Common myeloid progenitor, CD34-positive (primary cell): ENCODE measurements around the gene DPM2.
A peak's percentile ranks its signal among the peaks of the same experiment; 100 is the strongest.

ENCODE experiments used
- CTCF ChIA-PET: fragments of 350-600 bp; sonication (Branson Sonifier 250); formaldehyde crosslinking; loops from one replicate; lab custom pipeline; 2021; ENCODE audit warnings: antibody characterized with exemption; lab: Charles Lee
- POLR2A ChIA-PET: fragments of 350-600 bp; sonication (Branson Sonifier 250); formaldehyde crosslinking; loops from one replicate; lab custom pipeline; 2021; ENCODE audit warnings: antibody characterized with exemption; lab: Charles Lee
- DNase-seq, 3 donors: peaks; one replicate each; pipeline versions ENCODE4 v3.0.0 to v3.0.0-alpha.2; 2013
- H3K27ac ChIP-seq, 2 experiments: 1 replicate in 1 of 2; 2 replicates in 1 of 2; pipeline ENCODE4 v1.7.0; 2013; ENCODE audit warnings: inconsistent platforms in 2 of 2, low read length in 2 of 2, mild to moderate bottlenecking in 2 of 2, low read depth in 1 of 2, moderate library complexity in 1 of 2; ENCODE audit not compliant: severe bottlenecking in 2 of 2, insufficient read depth in 1 of 2, poor library complexity in 1 of 2
- H3K27me3 ChIP-seq, 5 experiments: replicated peaks in 2 of 5; 1 replicate in 3 of 5; 2 replicates in 2 of 5; pipeline versions ENCODE4 v1.6.1 to v1.7.0; 2013; ENCODE audit warnings: low read length in 4 of 5, mild to moderate bottlenecking in 2 of 5, moderate library complexity in 2 of 5, inconsistent platforms in 1 of 5; ENCODE audit not compliant: insufficient read depth in 5 of 5, control insufficient read depth in 4 of 5
- H3K36me3 ChIP-seq, 4 experiments: 1 replicate in 2 of 4; 2 replicates in 2 of 4; pipeline versions ENCODE4 v1.6.1 to v1.7.0; 2013; ENCODE audit warnings: low read length in 3 of 4, control low read depth in 1 of 4, mild to moderate bottlenecking in 1 of 4; ENCODE audit not compliant: control insufficient read depth in 4 of 4, insufficient read depth in 4 of 4
- H3K4me1 ChIP-seq, 4 experiments: 1 replicate in 3 of 4; 2 replicates in 1 of 4; pipeline versions ENCODE4 v1.6.1 to v1.7.1; 2013; ENCODE audit warnings: low read length in 3 of 4, mild to moderate bottlenecking in 3 of 4, control low read depth in 1 of 4, inconsistent platforms in 1 of 4, moderate library complexity in 1 of 4; ENCODE audit not compliant: control insufficient read depth in 4 of 4, insufficient read depth in 4 of 4; ENCODE audit errors: control extremely low read depth in 1 of 4
- H3K4me3 ChIP-seq, 7 experiments: 1 replicate in 4 of 7; 2 replicates in 3 of 7; pipeline versions ENCODE4 v1.5.1 to v1.7.0; 2013; ENCODE audit warnings: mild to moderate bottlenecking in 7 of 7, low read length in 6 of 7, moderate library complexity in 6 of 7, inconsistent platforms in 2 of 7, low read depth in 2 of 7, control low read depth in 1 of 7; ENCODE audit not compliant: insufficient read depth in 4 of 7, control insufficient read depth in 1 of 7; ENCODE audit errors: extremely low read depth in 1 of 7
- H3K9me3 ChIP-seq, 5 experiments: 1 replicate in 4 of 5; 2 replicates in 1 of 5; pipeline versions ENCODE4 v1.6.1 to v1.7.1; 2013; ENCODE audit warnings: low read length in 4 of 5, mild to moderate bottlenecking in 2 of 5, inconsistent platforms in 1 of 5, low read depth in 1 of 5, moderate library complexity in 1 of 5; ENCODE audit not compliant: control insufficient read depth in 4 of 5, insufficient read depth in 2 of 5; ENCODE audit errors: control extremely low read depth in 1 of 5
- WGBS: methylation state at CpG from one replicate; pipeline ENCODE4 v1.1.5; 2013; ENCODE audit not compliant: insufficient coverage; 5-methylcytosine and 5-hydroxymethylcytosine counted together

Gene DPM2

DNA sequence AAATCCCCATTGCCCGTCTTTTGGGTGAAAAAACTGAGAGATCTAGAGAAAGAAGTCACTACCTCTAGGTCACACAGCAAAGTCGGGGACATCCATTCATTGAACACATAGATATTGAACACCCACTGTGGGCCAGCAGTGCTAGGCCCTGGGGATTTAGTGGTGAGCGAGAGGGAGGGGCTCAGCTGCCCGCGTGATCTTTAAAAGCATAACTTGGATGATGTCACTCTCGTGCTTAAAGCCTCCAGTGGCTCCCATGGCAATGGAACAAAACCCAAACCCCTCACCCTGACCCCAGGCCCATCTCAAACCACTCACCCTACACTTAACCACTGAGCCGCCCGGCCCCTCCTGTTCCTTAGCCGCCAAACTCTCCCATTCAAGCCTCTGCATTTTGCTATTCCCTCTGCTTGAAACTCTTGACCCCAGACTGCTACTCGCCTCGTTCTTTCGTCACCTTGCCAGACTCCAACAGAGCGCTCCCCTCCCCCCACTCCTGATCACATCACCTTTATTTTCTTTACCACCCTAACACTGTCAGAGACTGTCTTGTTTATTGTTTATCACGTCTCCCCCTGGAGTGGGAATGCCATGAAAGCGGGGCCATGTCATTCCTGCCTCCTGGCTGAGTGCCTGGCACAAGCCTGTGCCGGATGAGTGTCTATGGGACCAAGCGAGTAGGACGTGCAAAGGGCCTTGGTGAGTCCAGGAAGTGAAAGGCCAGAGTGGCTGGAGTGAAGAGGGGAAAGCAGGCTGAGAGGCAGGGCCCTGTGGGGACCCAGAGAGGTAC is 6.4 kb downstream of the DPM2 start:
- Histone ChIP-seq H3K27ac (no peak overlapping the region), H3K4me1 (peaks cover 0 to 40% (median 36%) of the 10 kb centered on the region in 4 experiments), H3K36me3 (peaks cover 0 to 26% (median 7%) of the 10 kb centered on the region in 4 experiments), H3K9me3 (no peaks in the 10 kb centered on the region), H3K27me3 (peaks cover 0 to 43% (median 23%) of the 10 kb centered on the region in 5 experiments), H3K4me3 (peak overlapping the region in 6 of 7 experiments; percentile 48 to 78 (median 64))
- CTCF ChIA-PET = interaction anchor here (1.5 kb wide), 1 partner anchor 11 kb away, joined by 4 read pairs; no protein-coding TSS in a partner anchor
- peak in 2 of 3 donors; percentile 58 to 59 for DNase-seq
- WGBS = 58% methylated on average over 16 of the region's 18 CpGs
- POLR2A ChIA-PET = no interaction called here

- Histone ChIP-seq H3K27me3 (peaks cover 0 to 51% (median 23%) of the 10 kb centered on the region in 5 experiments), H3K4me1 (peaks cover 0 to 31% (median 30%) of the 10 kb centered on the region in 4 experiments), H3K27ac (no peak within 1 kb of the TSS), H3K9me3 (no peaks in the 10 kb centered on the region), H3K36me3 (peaks cover 0 to 17% (median 6%) of the 10 kb centered on the region in 4 experiments), H3K4me3 (peak within 1 kb of the TSS in 6 of 7 experiments; percentile 48 to 78 (median 64))
- WGBS = under 1% methylated on average over 57 of the region's 70 CpGs
- DNase-seq = peak in 2 of 3 donors; percentile 51 to 59
- POLR2A ChIA-PET = interaction anchor here (0.7 to 1.0 kb wide), 2 partner anchors 9 to 99 kb away, joined by 3 to 6 read pairs; no protein-coding TSS in a partner anchor
- CTCF ChIA-PET = interaction anchor here (0.8 to 1.3 kb wide), 3 partner anchors 9 to 143 kb away, joined by 3 to 4 read pairs (median 3); no protein-coding TSS in a partner anchor
These were observed 7.2 kb downstream of the DPM2 start, which contains the start of gene PIP5KL1 for GRCh38 chr9:127930231-127931091. TSS of gene PIP5KL1 (minus strand) at chr9:127930777. CDS start at chr9:127930752, 25 bp downstream.

DNA sequence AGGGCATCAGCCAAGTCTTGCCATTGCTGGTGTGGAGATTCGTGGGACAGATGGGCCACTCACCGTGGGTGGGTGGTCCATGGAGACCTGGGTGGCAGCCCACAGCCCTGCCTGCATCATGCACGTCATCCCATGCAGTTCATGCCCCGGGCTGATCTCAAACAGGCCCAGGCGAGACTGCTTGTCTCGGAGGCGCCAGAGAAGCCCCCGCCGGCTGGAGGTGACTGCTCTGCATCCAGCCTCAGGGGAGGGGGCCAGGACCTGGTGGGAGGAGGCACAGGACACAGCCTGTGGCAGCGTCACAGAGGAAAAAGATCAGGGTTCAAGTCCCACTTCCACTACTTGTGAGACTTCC is 8.1 kb downstream of the DPM2 start:
- peaks cover 0 to 10% (median under 1%) of the 10 kb centered on the region in 4 experiments for H3K36me3 ChIP-seq
- H3K4me3 ChIP-seq = no peak overlapping the region
- H3K27ac ChIP-seq = no peak overlapping the region
- ChIA-PET POLR2A (interaction anchor here (1.0 kb wide), 1 partner anchor 8 kb away, joined by 6 read pairs; no protein-coding TSS in a partner anchor), CTCF (interaction anchor here (0.8 to 1.3 kb wide), 4 partner anchors 9 to 142 kb away, joined by 3 to 4 read pairs (median 3); no protein-coding TSS in a partner anchor)
- peaks cover 0 to 30% (median 28%) of the 10 kb centered on the region in 4 experiments for H3K4me1 ChIP-seq
- 72% methylated on average over 7 of the region's 10 CpGs for WGBS
- peaks cover 0 to 59% (median 26%) of the 10 kb centered on the region in 5 experiments for H3K27me3 ChIP-seq
- no peaks in the 10 kb centered on the region for H3K9me3 ChIP-seq
- DNase-seq = no peak

GRCh38 chr9:127928676-127929624 is 8.7 kb downstream of the DPM2 start:
- Histone ChIP-seq H3K27me3 (peaks cover 0 to 60% (median 26%) of the 10 kb centered on the region in 5 experiments), H3K9me3 (no peaks in the 10 kb centered on the region), H3K36me3 (peaks cover 0 to 5% (median 0%) of the 10 kb centered on the region in 4 experiments), H3K27ac (no peak overlapping the region), H3K4me1 (peaks cover 0 to 30% (median 28%) of the 10 kb centered on the region in 4 experiments), H3K4me3 (no peak overlapping the region)
- no peak for DNase-seq
- ChIA-PET CTCF (interaction anchor here (0.7 to 1.3 kb wide), 4 partner anchors 8 to 342 kb away, joined by 3 read pairs; no protein-coding TSS in a partner anchor), POLR2A (no interaction called here)
- WGBS = 85% methylated on average over 6 of the region's 11 CpGs

GRCh38 chr9:127927988-127928675 is 9.5 kb downstream of the DPM2 start:
- 22% methylated on average over 21 of the region's 24 CpGs for WGBS
- ChIA-PET CTCF (interaction anchor here (0.7 to 1.3 kb wide), 4 partner anchors 11 to 341 kb away, joined by 3 read pairs; no protein-coding TSS in a partner anchor), POLR2A (no interaction called here)
- peaks cover 0 to 64% (median 26%) of the 10 kb centered on the region in 5 experiments for H3K27me3 ChIP-seq
- no peak overlapping the region for H3K27ac ChIP-seq
- peak overlapping the region in 2 of 7 experiments; percentile 19 to 59 for H3K4me3 ChIP-seq
- H3K36me3 ChIP-seq = peaks cover 0 to 3% (median 0%) of the 10 kb centered on the region in 4 experiments
- no peak for DNase-seq
- H3K4me1 ChIP-seq = peaks cover 0 to 30% (median 28%) of the 10 kb centered on the region in 4 experiments
- H3K9me3 ChIP-seq = no peaks in the 10 kb centered on the region
